IMR-90 (cell line): ENCODE data around the gene NOL4L.

ENCODE experiments used
- POLR2A ChIP-seq: IDR thresholded peaks from 2 replicates; pipeline ENCODE4 v1.6.1; 2012; ENCODE audit warnings: mild to moderate bottlenecking, low read depth, low read length
- RFX5 ChIP-seq: IDR thresholded peaks from 2 replicates; pipeline ENCODE4 v1.8.0; 2012; ENCODE audit warnings: low read depth, mild to moderate bottlenecking, low read length, moderate library complexity

GRCh38 chr20:32585586-32586127, 524 bp upstream of the NOL4L start:
- TF ChIP-seq RFX5 (no peak), POLR2A (no peak)
